Neuronal stem cell (in vitro differentiated cells): ENCODE results near the gene CYP27B1. TPM values are rescaled to one million over a fixed set of nuclear protein-coding genes. Genes with fewer than 3 reads are reported as not detected.

Source experiments
- DNase-seq: peaks from one replicate; pipeline ENCODE4 v3.0.0-alpha.2; 2013; ENCODE audit warnings: low spot score
- H2AFZ ChIP-seq: one replicate; pipeline ENCODE4 v1.6.1; 2013; ENCODE audit warnings: mild to moderate bottlenecking, low read length, inconsistent platforms
- H2AK5ac ChIP-seq: 2 replicates; pipeline ENCODE4 v1.6.1; 2013; ENCODE audit warnings: low read depth, mild to moderate bottlenecking, inconsistent platforms, low read length, moderate library complexity, mixed read lengths
- H2BK120ac ChIP-seq: 2 replicates; pipeline ENCODE4 v1.6.1; 2013; ENCODE audit warnings: low read depth, mild to moderate bottlenecking, inconsistent platforms, low read length, moderate library complexity, mixed read lengths
- H2BK12ac ChIP-seq: one replicate; pipeline ENCODE4 v1.6.1; 2013; ENCODE audit warnings: low read length, inconsistent platforms
- H2BK15ac ChIP-seq: 2 replicates; pipeline ENCODE4 v1.6.1; 2013; ENCODE audit warnings: mild to moderate bottlenecking, low read length, inconsistent platforms, mixed read lengths
- H2BK5ac ChIP-seq: one replicate; pipeline ENCODE4 v1.6.1; 2013; ENCODE audit warnings: inconsistent platforms, mild to moderate bottlenecking, low read length, moderate library complexity
- H3K14ac ChIP-seq: one replicate; pipeline ENCODE4 v1.6.1; 2013; ENCODE audit warnings: low read length, inconsistent platforms
- H3K18ac ChIP-seq: 2 replicates; pipeline ENCODE4 v1.6.1; 2013; ENCODE audit warnings: low read length, inconsistent platforms
- H3K23ac ChIP-seq: 2 replicates; pipeline ENCODE4 v1.6.1; 2013; ENCODE audit warnings: low read depth, mild to moderate bottlenecking, mixed read lengths, low read length, inconsistent platforms; ENCODE audit not compliant: poor library complexity
- H3K27ac ChIP-seq: replicated peaks from 3 replicates; pipeline ENCODE4 v1.5.1; 2013; ENCODE audit warnings: low read length, inconsistent platforms
- H3K27me3 ChIP-seq, 3 experiments: 2 replicates each; pipeline ENCODE4 v1.6.1; 2013; ENCODE audit warnings: low read length in 3 of 3, mild to moderate bottlenecking in 2 of 3, inconsistent platforms in 1 of 3, low read depth in 1 of 3, mixed read lengths in 1 of 3, moderate library complexity in 1 of 3; ENCODE audit not compliant: control insufficient read depth in 3 of 3, insufficient read depth in 3 of 3
- H3K36me3 ChIP-seq, 2 donors: replicated peaks in 1 of 2; 2 replicates each; pipeline ENCODE4 v1.6.1; 2013; ENCODE audit warnings: low read length in 2 of 2; ENCODE audit not compliant: control insufficient read depth in 2 of 2, insufficient read depth in 2 of 2
- H3K4ac ChIP-seq: 2 replicates; pipeline ENCODE4 v1.6.1; 2013; ENCODE audit warnings: inconsistent platforms, mild to moderate bottlenecking, low read length, moderate library complexity
- H3K4me1 ChIP-seq, 2 donors: 1 replicate in 1 of 2; 2 replicates in 1 of 2; pipeline ENCODE4 v1.6.1; 2013; ENCODE audit warnings: low read length in 2 of 2, low read depth in 1 of 2; ENCODE audit not compliant: control insufficient read depth in 2 of 2, insufficient read depth in 1 of 2
- H3K4me2 ChIP-seq: one replicate; pipeline ENCODE4 v1.6.1; 2013; ENCODE audit warnings: mild to moderate bottlenecking, low read length, inconsistent platforms; ENCODE audit not compliant: insufficient read depth, poor library complexity, severe bottlenecking
- H3K4me3 ChIP-seq, 2 donors: 2 replicates each; pipeline ENCODE4 v1.5.1; 2013; ENCODE audit warnings: low read length in 2 of 2, mild to moderate bottlenecking in 2 of 2, inconsistent platforms in 1 of 2, moderate library complexity in 1 of 2
- H3K79me1 ChIP-seq: one replicate; pipeline ENCODE4 v1.6.1; 2013; ENCODE audit warnings: low read depth, mild to moderate bottlenecking, inconsistent platforms, low read length, moderate library complexity
- H3K9ac ChIP-seq: one replicate; pipeline ENCODE4 v1.6.1; 2013; ENCODE audit warnings: mild to moderate bottlenecking, low read depth, low read length, inconsistent platforms; ENCODE audit not compliant: poor library complexity
- H3K9me3 ChIP-seq, 2 donors: replicated peaks in 1 of 2; 2 replicates each; pipeline versions ENCODE3 to v1.6.1; 2013; ENCODE audit warnings: low read length in 2 of 2, mild to moderate bottlenecking in 2 of 2, inconsistent platforms in 1 of 2, low read depth in 1 of 2, mixed read lengths in 1 of 2, moderate library complexity in 1 of 2; ENCODE audit not compliant: control insufficient read depth in 2 of 2, insufficient read depth in 1 of 2
- H4K8ac ChIP-seq: one replicate; pipeline ENCODE4 v1.6.1; 2013; ENCODE audit warnings: low read depth, mild to moderate bottlenecking, inconsistent platforms, low read length, moderate library complexity
- H4K91ac ChIP-seq: one replicate; pipeline ENCODE4 v1.6.1; 2013; ENCODE audit warnings: low read length, low read depth, mild to moderate bottlenecking, inconsistent platforms; ENCODE audit not compliant: poor library complexity
- WGBS, 2 donors: extraction: QIAGEN DNeasy Blood & Tissue Kit; methylation state at CpG; one replicate each; pipeline ENCODE4 v1.1.7; 2013; ENCODE audit warnings: missing lambda C conversion rate in 2 of 2, mixed read lengths in 1 of 2; ENCODE audit not compliant: insufficient read length in 2 of 2, insufficient replicate concordance in 1 of 2; ENCODE audit errors: extremely low coverage in 2 of 2; 5-methylcytosine and 5-hydroxymethylcytosine counted together
- polyA plus RNA-seq, 2 experiments: library from polyadenylated mRNA; stranded (reverse); fragments of 200-250 nt; gene quantifications; one replicate each; pipeline ENCODE4 v1.2.3, GENCODE V29; 2013

The CYP27B1 gene, protein sequence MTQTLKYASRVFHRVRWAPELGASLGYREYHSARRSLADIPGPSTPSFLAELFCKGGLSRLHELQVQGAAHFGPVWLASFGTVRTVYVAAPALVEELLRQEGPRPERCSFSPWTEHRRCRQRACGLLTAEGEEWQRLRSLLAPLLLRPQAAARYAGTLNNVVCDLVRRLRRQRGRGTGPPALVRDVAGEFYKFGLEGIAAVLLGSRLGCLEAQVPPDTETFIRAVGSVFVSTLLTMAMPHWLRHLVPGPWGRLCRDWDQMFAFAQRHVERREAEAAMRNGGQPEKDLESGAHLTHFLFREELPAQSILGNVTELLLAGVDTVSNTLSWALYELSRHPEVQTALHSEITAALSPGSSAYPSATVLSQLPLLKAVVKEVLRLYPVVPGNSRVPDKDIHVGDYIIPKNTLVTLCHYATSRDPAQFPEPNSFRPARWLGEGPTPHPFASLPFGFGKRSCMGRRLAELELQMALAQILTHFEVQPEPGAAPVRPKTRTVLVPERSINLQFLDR
- polyA plus RNA-seq (2013, experiment 1 of 2): 0.35 TPM
- 0.40 TPM for polyA plus RNA-seq (2013, experiment 2 of 2)

- Histone ChIP-seq H3K79me1 (no peaks in the 10 kb centered on the region), H3K9ac (no peak within 1 kb of the TSS), H4K91ac (no peak within 1 kb of the TSS), H3K14ac (no peak within 1 kb of the TSS), H2AFZ (no peak within 1 kb of the TSS), H3K36me3 (peaks cover 10 to 67% of the 10 kb centered on the region in 2 donors), H3K18ac (peak within 1 kb of the TSS; percentile 32), H3K27me3 (peaks cover 0 to 49% (median 22%) of the 10 kb centered on the region in 3 experiments), H3K27ac (no peak within 1 kb of the TSS), H3K4me3 (peak within 1 kb of the TSS in 1 of 2 donors; percentile 58), H3K4me2 (peak within 1 kb of the TSS; percentile 42), H2BK5ac (no peak within 1 kb of the TSS), H2BK12ac (no peak within 1 kb of the TSS), H3K23ac (peak within 1 kb of the TSS; percentile 86), H3K4ac (no peak within 1 kb of the TSS), H2AK5ac (no peak within 1 kb of the TSS), H3K9me3 (no peaks in the 10 kb centered on the region), H4K8ac (no peak within 1 kb of the TSS), H3K4me1 (peaks cover 0 to 20% of the 10 kb centered on the region in 2 donors), H2BK120ac (no peak within 1 kb of the TSS), H2BK15ac (no peak within 1 kb of the TSS)
- DNase-seq: no peak
- WGBS, 2 donors: no CpG with 5 or more reads among the region's 38 CpGs
Observed at GRCh38 chr12:57766464-57767304, at the start of gene CYP27B1. CYP27B1 (minus strand) TSS chr12:57767078; CDS start chr12:57767041, 37 bp downstream.

DNA sequence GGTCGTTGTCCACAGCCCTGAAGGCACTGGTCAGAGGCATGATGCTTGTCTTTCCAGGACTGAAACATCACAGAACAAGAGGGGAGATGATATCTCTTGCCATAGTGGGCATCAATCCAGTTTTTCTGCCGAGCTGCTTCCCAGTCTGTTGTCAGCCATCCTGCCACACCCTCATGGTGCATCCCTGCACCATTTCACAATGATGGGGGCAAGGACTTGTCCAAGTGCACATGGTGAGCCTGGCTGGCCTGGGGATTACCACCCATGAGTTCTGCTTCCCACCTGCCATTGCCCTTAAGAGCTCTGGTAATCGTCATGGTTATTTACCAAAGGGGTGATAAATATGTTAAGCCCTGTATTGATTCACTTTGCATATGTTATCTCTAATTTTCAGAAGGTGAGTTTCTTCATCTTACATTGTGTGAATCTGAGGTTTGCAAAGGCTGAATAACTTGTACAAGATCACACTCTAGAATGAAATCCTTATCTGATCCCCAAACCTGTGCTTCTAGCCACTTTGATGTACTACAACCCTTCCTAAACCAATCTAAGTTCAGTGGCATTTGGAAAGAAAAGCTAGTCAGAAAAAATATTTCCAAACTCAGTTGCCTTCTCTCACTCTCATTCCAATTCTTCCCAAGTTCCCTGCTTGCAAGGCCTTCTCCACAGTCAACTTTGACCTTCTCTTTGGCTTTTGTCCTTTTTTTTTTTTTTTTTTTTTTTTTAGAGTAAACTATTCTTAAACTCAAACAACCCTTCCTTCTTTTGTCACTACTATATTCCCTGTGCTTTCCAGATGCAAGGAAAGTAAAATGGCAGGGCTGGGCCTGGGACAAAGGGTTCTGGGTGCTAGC is 49.4 kb upstream of the CYP27B1 start:
- Histone ChIP-seq H2BK5ac (no peak overlapping the region), H3K27me3 (peaks cover 0 to 2% (median 0%) of the 10 kb centered on the region in 3 experiments), H3K36me3 (peaks cover 6 to 39% of the 10 kb centered on the region in 2 donors), H3K27ac (no peak overlapping the region), H3K23ac (no peak overlapping the region), H3K14ac (no peak overlapping the region), H3K4me1 (no peaks in the 10 kb centered on the region), H3K9ac (no peak overlapping the region), H2AK5ac (no peak overlapping the region), H3K4me3 (no peak overlapping the region), H3K18ac (no peak overlapping the region), H3K9me3 (no peaks in the 10 kb centered on the region), H2BK15ac (no peak overlapping the region), H3K4ac (no peak overlapping the region), H3K4me2 (no peak overlapping the region), H4K91ac (no peak overlapping the region), H2BK12ac (no peak overlapping the region), H2AFZ (no peak overlapping the region), H2BK120ac (no peak overlapping the region), H3K79me1 (no peaks in the 10 kb centered on the region), H4K8ac (no peak overlapping the region)
- no CpG with 5 or more reads among the region's 3 CpGs for WGBS, 2 donors
- no peak for DNase-seq

DNA sequence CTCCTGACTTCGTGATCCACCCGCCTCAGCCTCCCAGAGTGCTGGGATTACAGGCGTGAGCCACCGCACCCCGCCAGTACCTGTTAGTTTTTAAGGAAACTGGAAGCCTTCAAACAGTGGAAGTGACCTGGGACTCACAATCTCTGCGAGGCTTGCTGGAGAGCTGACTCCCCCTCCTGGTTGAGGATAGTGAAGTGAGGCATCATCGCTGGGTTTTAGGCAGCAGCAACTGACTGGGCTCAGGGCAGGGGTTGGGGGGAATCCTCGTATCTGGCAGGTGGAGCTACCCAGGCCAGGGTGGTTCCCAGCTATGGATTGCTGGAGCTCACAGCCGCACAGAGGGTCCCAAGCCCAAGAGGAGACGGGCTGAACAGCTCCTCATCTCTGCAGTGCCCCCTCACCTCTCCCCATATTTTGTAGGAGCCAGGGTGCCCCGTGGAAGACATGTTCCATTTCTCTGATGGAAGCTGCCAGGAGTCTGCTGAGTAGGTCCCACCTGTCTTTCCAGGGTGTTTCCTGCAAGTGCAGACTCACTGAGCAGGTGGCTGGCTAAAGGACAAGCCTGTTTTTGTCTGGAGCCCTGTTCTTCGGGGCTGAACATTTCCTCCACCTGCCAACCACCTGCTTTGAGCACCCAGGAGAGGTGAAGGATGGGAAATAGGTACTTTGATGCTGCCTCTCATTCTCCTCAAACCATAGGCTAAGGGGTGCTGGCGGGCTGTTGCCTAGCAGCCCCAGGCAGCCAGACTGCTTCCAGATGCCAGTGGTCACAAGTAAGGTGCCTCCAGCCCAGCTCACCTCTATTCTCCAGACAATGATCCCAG is 48.5 kb upstream of the CYP27B1 start:
- Histone ChIP-seq H3K4me3 (no peak overlapping the region), H3K23ac (no peak overlapping the region), H2AK5ac (peak overlapping the region; percentile 1), H2BK15ac (no peak overlapping the region), H3K4ac (no peak overlapping the region), H2AFZ (no peak overlapping the region), H3K4me1 (no peaks in the 10 kb centered on the region), H4K91ac (no peak overlapping the region), H2BK12ac (no peak overlapping the region), H3K27me3 (peaks cover 0 to 2% (median 0%) of the 10 kb centered on the region in 3 experiments), H2BK120ac (no peak overlapping the region), H3K9me3 (no peaks in the 10 kb centered on the region), H2BK5ac (no peak overlapping the region), H3K4me2 (no peak overlapping the region), H3K9ac (peak overlapping the region; percentile 2), H4K8ac (no peak overlapping the region), H3K18ac (peak overlapping the region; percentile 27), H3K36me3 (peaks cover 8 to 36% of the 10 kb centered on the region in 2 donors), H3K27ac (no peak overlapping the region), H3K79me1 (no peaks in the 10 kb centered on the region), H3K14ac (peak overlapping the region; percentile 25)
- no CpG with 5 or more reads among the region's 13 CpGs for WGBS, 2 donors
- no peak for DNase-seq
